Measurements from ENCODE around the gene HHEX. TPM values are rescaled to one million over a fixed set of nuclear protein-coding genes. Genes with fewer than 3 reads are reported as not detected.

HHEX gene
- total and polyA plus RNA-seq, 4 donors = 16.2 to 42.2 (median 34.2) TPM

DNA sequence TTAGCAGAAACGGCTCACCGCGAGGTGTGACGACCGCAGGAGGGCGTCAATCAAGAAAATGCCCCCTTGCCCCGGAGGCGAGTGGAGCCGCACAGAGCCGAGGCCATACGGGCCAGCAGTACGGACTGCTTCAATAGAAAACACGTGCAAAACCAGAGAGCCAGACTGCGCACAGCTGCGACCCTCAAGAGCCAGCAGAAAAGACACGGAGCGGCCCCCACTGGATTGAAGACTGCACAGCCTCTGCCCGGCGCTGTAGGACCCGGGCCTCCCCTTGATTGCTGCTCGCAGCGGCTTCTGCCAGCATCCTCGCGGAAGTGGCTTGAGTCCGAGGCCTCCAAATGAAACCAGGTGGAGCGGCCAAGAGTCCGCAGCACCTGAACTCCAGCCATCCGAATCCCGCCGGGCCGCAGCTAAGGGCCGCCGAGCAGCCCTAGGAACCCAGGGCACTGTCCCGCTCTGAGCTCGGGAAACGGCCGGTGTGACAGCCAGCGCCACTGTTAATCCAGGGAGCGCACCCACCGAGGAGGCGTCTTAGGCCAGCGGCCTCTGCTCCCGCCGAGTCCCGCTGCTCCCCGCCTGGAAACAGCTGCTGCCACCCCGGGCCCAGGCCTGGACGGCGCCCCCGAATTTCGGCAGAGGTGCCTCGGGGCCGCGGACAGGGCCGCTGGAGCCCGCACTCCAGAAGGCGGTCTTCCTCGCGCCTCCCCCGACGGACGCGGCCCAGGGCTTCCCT, 660 bp upstream of the HHEX start:
- peak; percentile 48 to 53 for TF ChIP-seq RAD21 (IDR thresholded peaks at IDR 0.05)
- TF ChIP-seq, protein P1, sequence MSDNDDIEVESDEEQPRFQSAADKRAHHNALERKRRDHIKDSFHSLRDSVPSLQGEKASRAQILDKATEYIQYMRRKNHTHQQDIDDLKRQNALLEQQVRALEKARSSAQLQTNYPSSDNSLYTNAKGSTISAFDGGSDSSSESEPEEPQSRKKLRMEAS (IDR thresholded peaks at IDR 0.05) = peak; percentile 53
- no peak for TF ChIP-seq TAF1 (conservative IDR thresholded peaks at IDR 0.05)
- TF ChIP-seq SP1 (IDR thresholded peaks at IDR 0.05) = peak; percentile 43
- no peak for TF ChIP-seq NR2F2 (IDR thresholded peaks at IDR 0.05)
- TF ChIP-seq YY1 (IDR thresholded peaks at IDR 0.05) = peak; percentile 74
- TF ChIP-seq HNF4A (conservative IDR thresholded peaks at IDR 0.05) = peak; percentile 41 to 56
- TF ChIP-seq RXRA (IDR thresholded peaks at IDR 0.05) = peak in 1 of 2 donors; percentile 29
- H3K4me3 ChIP-seq (ENCODE audit: low read depth in 1 of 3, low read length in 3 of 3) = peak overlapping the region; percentile 72 to 100 (median 78)
- H3K9ac ChIP-seq (ENCODE audit: low read depth in 1 of 2, low read length in 2 of 2) = peak overlapping the region; percentile 29 to 96
- under 1% methylated on average over 63 of the region's 63 CpGs for WGBS
- H3K9me3 ChIP-seq (ENCODE audit: control insufficient read depth in 4 of 4, low read length in 3 of 4) = no peaks in the 10 kb centered on the region
- H3K27me3 ChIP-seq (ENCODE audit: control insufficient read depth in 4 of 4, insufficient read depth in 4 of 4, low read length in 3 of 4) = no peaks in the 10 kb centered on the region
- DNase-seq (ENCODE audit: low spot score) = peak; percentile 49
- H3K4me1 ChIP-seq (ENCODE audit: control insufficient read depth in 4 of 4, insufficient read depth in 4 of 4, low read length in 3 of 4) = peaks cover 1 to 25% (median 15%) of the 10 kb centered on the region in 4 donors
- H3K36me3 ChIP-seq (ENCODE audit: control insufficient read depth in 4 of 4, insufficient read depth in 3 of 4, low read depth in 1 of 4, low read length in 3 of 4) = peaks cover 0 to 4% (median 1%) of the 10 kb centered on the region in 4 donors
- H3K27ac ChIP-seq (ENCODE audit: low read depth in 1 of 2, low read length in 2 of 2) = peak overlapping the region; percentile 83 to 88

DNA sequence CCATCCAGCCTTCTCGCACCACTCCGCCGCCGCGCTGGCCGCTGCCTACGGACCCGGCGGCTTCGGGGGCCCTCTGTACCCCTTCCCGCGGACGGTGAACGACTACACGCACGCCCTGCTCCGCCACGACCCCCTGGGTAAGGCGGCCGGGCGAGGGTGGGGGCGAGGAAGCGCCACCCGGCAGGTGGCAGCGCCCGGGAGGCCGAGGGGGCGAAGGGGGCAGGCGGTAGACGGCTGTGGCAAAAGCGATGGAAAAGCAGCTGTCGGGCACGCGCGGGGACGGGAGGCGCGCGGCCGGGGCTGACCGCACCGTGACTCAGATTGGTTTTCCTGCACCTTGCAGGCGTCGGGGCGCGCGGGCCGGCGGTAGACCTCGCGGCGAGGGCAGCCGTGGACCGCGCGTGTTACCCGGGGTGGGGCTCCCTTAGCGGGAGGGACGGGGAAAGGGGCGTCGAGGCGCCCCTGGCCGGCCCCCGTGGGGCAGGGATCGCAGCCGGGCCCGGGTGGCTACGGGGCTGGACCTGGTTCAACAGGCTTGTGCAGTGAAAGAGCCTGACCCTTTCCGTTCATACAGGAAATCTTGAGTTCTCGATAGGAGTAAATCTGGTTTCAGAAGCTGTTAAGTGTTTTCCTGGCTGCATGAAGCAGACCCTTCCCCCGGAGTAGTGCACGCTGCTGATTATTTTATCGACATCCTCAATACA, 608 bp downstream of the HHEX start:
- peak overlapping the region; percentile 87 to 100 (median 91) for H3K4me3 ChIP-seq (ENCODE audit: low read depth in 1 of 3, low read length in 3 of 3)
- peaks cover 0 to 15% (median 3%) of the 10 kb centered on the region in 4 donors for H3K36me3 ChIP-seq (ENCODE audit: control insufficient read depth in 4 of 4, insufficient read depth in 3 of 4, low read depth in 1 of 4, low read length in 3 of 4)
- peak; percentile 46 for DNase-seq (ENCODE audit: low spot score)
- TF ChIP-seq, protein P2, sequence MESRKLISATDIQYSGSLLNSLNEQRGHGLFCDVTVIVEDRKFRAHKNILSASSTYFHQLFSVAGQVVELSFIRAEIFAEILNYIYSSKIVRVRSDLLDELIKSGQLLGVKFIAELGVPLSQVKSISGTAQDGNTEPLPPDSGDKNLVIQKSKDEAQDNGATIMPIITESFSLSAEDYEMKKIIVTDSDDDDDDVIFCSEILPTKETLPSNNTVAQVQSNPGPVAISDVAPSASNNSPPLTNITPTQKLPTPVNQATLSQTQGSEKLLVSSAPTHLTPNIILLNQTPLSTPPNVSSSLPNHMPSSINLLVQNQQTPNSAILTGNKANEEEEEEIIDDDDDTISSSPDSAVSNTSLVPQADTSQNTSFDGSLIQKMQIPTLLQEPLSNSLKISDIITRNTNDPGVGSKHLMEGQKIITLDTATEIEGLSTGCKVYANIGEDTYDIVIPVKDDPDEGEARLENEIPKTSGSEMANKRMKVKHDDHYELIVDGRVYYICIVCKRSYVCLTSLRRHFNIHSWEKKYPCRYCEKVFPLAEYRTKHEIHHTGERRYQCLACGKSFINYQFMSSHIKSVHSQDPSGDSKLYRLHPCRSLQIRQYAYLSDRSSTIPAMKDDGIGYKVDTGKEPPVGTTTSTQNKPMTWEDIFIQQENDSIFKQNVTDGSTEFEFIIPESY (IDR thresholded peaks at IDR 0.05) = no peak
- TF ChIP-seq EGR1 (IDR thresholded peaks at IDR 0.05; ENCODE audit: low read depth in 2 of 2) = peak; percentile 20 to 26
- TF ChIP-seq, protein P3, sequence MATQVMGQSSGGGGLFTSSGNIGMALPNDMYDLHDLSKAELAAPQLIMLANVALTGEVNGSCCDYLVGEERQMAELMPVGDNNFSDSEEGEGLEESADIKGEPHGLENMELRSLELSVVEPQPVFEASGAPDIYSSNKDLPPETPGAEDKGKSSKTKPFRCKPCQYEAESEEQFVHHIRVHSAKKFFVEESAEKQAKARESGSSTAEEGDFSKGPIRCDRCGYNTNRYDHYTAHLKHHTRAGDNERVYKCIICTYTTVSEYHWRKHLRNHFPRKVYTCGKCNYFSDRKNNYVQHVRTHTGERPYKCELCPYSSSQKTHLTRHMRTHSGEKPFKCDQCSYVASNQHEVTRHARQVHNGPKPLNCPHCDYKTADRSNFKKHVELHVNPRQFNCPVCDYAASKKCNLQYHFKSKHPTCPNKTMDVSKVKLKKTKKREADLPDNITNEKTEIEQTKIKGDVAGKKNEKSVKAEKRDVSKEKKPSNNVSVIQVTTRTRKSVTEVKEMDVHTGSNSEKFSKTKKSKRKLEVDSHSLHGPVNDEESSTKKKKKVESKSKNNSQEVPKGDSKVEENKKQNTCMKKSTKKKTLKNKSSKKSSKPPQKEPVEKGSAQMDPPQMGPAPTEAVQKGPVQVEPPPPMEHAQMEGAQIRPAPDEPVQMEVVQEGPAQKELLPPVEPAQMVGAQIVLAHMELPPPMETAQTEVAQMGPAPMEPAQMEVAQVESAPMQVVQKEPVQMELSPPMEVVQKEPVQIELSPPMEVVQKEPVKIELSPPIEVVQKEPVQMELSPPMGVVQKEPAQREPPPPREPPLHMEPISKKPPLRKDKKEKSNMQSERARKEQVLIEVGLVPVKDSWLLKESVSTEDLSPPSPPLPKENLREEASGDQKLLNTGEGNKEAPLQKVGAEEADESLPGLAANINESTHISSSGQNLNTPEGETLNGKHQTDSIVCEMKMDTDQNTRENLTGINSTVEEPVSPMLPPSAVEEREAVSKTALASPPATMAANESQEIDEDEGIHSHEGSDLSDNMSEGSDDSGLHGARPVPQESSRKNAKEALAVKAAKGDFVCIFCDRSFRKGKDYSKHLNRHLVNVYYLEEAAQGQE (IDR thresholded peaks at IDR 0.05) = no peak
- TF ChIP-seq, protein P4, sequence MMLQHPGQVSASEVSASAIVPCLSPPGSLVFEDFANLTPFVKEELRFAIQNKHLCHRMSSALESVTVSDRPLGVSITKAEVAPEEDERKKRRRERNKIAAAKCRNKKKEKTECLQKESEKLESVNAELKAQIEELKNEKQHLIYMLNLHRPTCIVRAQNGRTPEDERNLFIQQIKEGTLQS (IDR thresholded peaks at IDR 0.05) = no peak
- TF ChIP-seq HNF4G (IDR thresholded peaks at IDR 0.05) = no peak
- TF ChIP-seq JUND (IDR thresholded peaks at IDR 0.05) = no peak
- peaks cover 5 to 36% (median 23%) of the 10 kb centered on the region in 4 donors for H3K4me1 ChIP-seq (ENCODE audit: control insufficient read depth in 4 of 4, insufficient read depth in 4 of 4, low read length in 3 of 4)
- H3K27me3 ChIP-seq (ENCODE audit: control insufficient read depth in 4 of 4, insufficient read depth in 4 of 4, low read length in 3 of 4) = no peaks in the 10 kb centered on the region
- 2% methylated on average over 73 of the region's 73 CpGs for WGBS
- H3K27ac ChIP-seq (ENCODE audit: low read depth in 1 of 2, low read length in 2 of 2) = peak overlapping the region; percentile 85 to 97
- H3K9ac ChIP-seq (ENCODE audit: low read depth in 1 of 2, low read length in 2 of 2) = peak overlapping the region; percentile 52 to 86
- H3K9me3 ChIP-seq (ENCODE audit: control insufficient read depth in 4 of 4, low read length in 3 of 4) = no peaks in the 10 kb centered on the region
